ENCODE data around the gene GINS1. TPM values are rescaled to one million over a fixed set of nuclear protein-coding genes. Genes with fewer than 3 reads are reported as not detected.

The GINS1 gene
- total RNA-seq, 1 experiment from 2014 or later = 74.3 TPM

DNA sequence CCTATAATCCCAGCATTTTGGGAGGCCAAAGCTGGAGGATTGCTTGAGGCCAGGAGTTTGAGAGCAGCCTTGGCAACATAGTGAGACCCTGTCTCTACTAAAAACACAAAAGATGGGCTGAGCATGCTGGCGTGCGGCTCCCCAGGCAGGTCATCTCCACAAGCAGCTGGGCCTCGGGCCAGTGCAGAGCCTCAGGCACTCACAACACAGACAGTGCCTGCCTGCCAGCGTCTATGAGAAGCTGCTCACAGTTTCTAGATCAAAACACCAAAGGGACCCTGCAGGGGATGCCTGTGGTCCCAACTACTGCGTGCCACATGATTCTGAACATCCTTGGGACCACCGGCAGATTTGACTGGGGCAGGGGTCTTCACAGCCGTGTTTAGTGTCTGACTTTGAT, 59.4 kb downstream of the GINS1 start:
- Histone ChIP-seq H3K4me2 (ENCODE audit: insufficient read depth, insufficient read length, low read length) (no peak overlapping the region), H4K5ac (ENCODE audit: insufficient read length, low read depth, low read length) (no peak overlapping the region), H3K27ac (ENCODE audit: insufficient read length, low read depth, low read length) (no peak overlapping the region), H2BK12ac (ENCODE audit: insufficient read length, low read depth, low read length) (no peak overlapping the region), H3T11ph (ENCODE audit: low read length) (no peak overlapping the region), H4K8ac (replicated peaks; ENCODE audit: insufficient read length, low read depth, low read length) (no peak overlapping the region), H3K79me2 (ENCODE audit: insufficient read depth, low read length) (no peaks in the 10 kb centered on the region), H4K20me1 (ENCODE audit: control insufficient read depth, insufficient read depth, insufficient read length) (no peaks in the 10 kb centered on the region), H2BK120ac (ENCODE audit: low read depth, low read length, poor library complexity, severe bottlenecking) (no peak overlapping the region), H3K4me1 (ENCODE audit: insufficient read depth, low read length) (no peaks in the 10 kb centered on the region), H3K23me2 (ENCODE audit: insufficient read length, low read depth, low read length, poor library complexity, severe bottlenecking) (no peaks in the 10 kb centered on the region), H3K18ac (ENCODE audit: insufficient read length, low read depth, low read length) (no peak overlapping the region), H2AK5ac (ENCODE audit: insufficient read length, low read length) (no peak overlapping the region), H3K4ac (ENCODE audit: low read depth, low read length) (no peak overlapping the region), H2BK20ac (ENCODE audit: low read depth, low read length, poor library complexity, severe bottlenecking) (no peak overlapping the region), H3K56ac (ENCODE audit: insufficient read length, low read depth, low read length) (no peak overlapping the region), H3K79me1 (ENCODE audit: insufficient read depth, low read depth, low read length, poor library complexity, severe bottlenecking) (no peaks in the 10 kb centered on the region), H3K14ac (ENCODE audit: insufficient read depth, low read length) (no peak overlapping the region), H2BK5ac (ENCODE audit: insufficient read length, low read length) (no peak overlapping the region), H4K91ac (ENCODE audit: insufficient read length, low read depth, low read length) (no peak overlapping the region), H3K27me3 (ENCODE audit: insufficient read depth, low read length) (no peaks in the 10 kb centered on the region), H3K9ac (ENCODE audit: extremely low read depth, insufficient read length, low read length) (no peak overlapping the region), H2AFZ (ENCODE audit: low read length) (no peak overlapping the region), H3K23ac (ENCODE audit: insufficient read length, low read depth, low read length) (no peak overlapping the region), H2BK15ac (ENCODE audit: low read depth, low read length) (no peak overlapping the region), H3K9me3 (ENCODE audit: control insufficient read depth, low read depth, low read length) (no peaks in the 10 kb centered on the region)
- Mint-ChIP-seq H3K36me3 (ENCODE audit: insufficient read depth in 1 of 3, low read depth in 3 of 3) (peaks cover 63 to 92% (median 80%) of the 10 kb centered on the region in 3 experiments), H3K4me3 (no peak overlapping the region), H3K9me3 (no peaks in the 10 kb centered on the region; a peak in 1 of 5 replicates), H3K4me1 (peaks cover 5 to 16% of the 10 kb centered on the region in 2 experiments; a peak in 3 of 4 replicates), H3K27ac (peak overlapping the region in 1 of 3 experiments; percentile 52; a peak in 1 of 7 replicates), H3K27me3 (ENCODE audit: low read depth) (no peaks in the 10 kb centered on the region)
- TF ChIP-seq, protein P1, sequence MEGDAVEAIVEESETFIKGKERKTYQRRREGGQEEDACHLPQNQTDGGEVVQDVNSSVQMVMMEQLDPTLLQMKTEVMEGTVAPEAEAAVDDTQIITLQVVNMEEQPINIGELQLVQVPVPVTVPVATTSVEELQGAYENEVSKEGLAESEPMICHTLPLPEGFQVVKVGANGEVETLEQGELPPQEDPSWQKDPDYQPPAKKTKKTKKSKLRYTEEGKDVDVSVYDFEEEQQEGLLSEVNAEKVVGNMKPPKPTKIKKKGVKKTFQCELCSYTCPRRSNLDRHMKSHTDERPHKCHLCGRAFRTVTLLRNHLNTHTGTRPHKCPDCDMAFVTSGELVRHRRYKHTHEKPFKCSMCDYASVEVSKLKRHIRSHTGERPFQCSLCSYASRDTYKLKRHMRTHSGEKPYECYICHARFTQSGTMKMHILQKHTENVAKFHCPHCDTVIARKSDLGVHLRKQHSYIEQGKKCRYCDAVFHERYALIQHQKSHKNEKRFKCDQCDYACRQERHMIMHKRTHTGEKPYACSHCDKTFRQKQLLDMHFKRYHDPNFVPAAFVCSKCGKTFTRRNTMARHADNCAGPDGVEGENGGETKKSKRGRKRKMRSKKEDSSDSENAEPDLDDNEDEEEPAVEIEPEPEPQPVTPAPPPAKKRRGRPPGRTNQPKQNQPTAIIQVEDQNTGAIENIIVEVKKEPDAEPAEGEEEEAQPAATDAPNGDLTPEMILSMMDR (conservative IDR thresholded peaks at IDR 0.05) = no peak
- DNase-seq = no peak
- no CpG with 5 or more reads among the region's 7 CpGs for WGBS (ENCODE audit: extremely low coverage, insufficient read length, low lambda C conversion rate)
